ENCODE data around the gene MAPK10.

Gene MAPK10

GRCh38 chr4:86274642-86275041 is 85.2 kb downstream of the MAPK10 start:
- no peak for DNase-seq (ENCODE audit: low read depth)

GRCh38 chr4:86272669-86273068 is 87.2 kb downstream of the MAPK10 start:
- DNase-seq (ENCODE audit: low read depth), result no peak

- no peak for DNase-seq (ENCODE audit: low read depth)
These were observed 88.8 kb downstream of the MAPK10 start for GRCh38 chr4:86271057-86271456.

GRCh38 chr4:86269354-86269753 is 90.5 kb downstream of the MAPK10 start:
- DNase-seq (ENCODE audit: low read depth), result no peak

- DNase-seq (ENCODE audit: low read depth), result no peak
These were observed 95.6 kb downstream of the MAPK10 start for GRCh38 chr4:86264241-86264640.

GRCh38 chr4:86261636-86262035 is 98.2 kb downstream of the MAPK10 start:
- no peak for DNase-seq (ENCODE audit: low read depth)

GRCh38 chr4:86256086-86256485 is 103.8 kb downstream of the MAPK10 start:
- DNase-seq (ENCODE audit: low read depth), result no peak

GRCh38 chr4:86250619-86251018 is 109.2 kb downstream of the MAPK10 start:
- DNase-seq (ENCODE audit: low read depth), result no peak

GRCh38 chr4:86250006-86250405 is 109.8 kb downstream of the MAPK10 start:
- no peak for DNase-seq (ENCODE audit: low read depth)

GRCh38 chr4:86249074-86249473 is 110.8 kb downstream of the MAPK10 start:
- DNase-seq (ENCODE audit: low read depth), result no peak

- no peak for DNase-seq (ENCODE audit: low read depth)
These were observed 111.9 kb downstream of the MAPK10 start for GRCh38 chr4:86247906-86248305.

DNA sequence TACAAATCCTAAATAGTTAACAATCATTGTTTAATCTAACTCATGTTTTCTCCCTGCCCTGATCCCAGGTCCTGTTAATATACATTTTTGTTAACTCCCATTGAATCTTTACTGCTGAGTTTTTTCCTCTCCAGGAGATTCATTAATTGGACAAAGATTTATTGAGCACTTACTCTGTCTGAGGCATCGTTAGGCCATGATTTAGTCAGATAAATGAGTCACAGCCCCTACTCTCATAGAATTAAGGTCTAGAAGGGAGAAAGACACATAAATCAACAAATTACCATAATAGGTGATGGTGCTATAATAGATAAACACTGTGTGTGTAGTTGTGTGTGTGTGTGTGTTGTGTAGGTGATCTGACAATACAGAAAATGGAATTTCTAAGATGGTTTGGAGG is 112.5 kb downstream of the MAPK10 start:
- DNase-seq (ENCODE audit: low read depth), result no peak

DNA sequence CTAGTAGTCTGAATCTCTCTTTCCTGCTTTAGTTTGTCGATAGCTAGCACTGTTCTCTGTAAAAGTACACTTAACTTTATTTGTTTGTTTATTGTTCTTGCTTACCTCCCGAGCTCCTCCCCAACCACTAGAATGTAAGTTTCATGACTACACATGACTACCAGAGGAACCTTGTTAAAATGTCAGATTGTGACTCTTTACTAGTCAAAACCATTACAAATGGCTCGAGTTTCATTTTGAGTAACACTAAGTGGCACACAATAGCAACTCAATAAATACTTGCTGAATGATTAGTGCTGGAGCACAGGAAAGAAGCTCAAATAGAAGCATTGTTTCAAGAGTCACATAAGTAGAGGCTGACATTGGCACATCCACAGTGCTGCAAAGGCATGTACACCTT is 116.1 kb downstream of the MAPK10 start:
- DNase-seq (ENCODE audit: low read depth), result no peak

- no peak for DNase-seq (ENCODE audit: low read depth)
These were observed 117.2 kb downstream of the MAPK10 start for GRCh38 chr4:86242677-86243076.

DNA sequence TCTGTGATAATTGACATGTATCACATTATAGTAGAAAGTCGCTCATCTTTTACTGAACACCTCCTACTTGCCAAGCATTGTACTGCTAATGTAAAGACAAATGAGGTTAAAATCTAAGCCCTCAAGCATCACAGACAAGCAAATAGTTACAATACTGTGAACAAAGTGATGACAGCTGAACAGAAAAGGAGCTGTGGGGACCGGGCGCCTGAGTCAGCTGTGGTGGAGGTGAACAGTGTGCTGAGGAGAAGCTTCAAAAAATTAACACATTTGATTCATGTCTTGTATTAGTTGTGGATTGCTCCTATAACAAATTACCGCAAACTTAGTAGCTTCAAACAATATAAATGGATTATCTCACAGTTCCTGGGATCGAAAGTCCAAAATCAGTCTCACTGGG is 124.3 kb downstream of the MAPK10 start:
- no peak for DNase-seq (ENCODE audit: low read depth)

- no peak for DNase-seq (ENCODE audit: low read depth)
These were observed 126.2 kb downstream of the MAPK10 start for GRCh38 chr4:86233681-86234080.

DNA sequence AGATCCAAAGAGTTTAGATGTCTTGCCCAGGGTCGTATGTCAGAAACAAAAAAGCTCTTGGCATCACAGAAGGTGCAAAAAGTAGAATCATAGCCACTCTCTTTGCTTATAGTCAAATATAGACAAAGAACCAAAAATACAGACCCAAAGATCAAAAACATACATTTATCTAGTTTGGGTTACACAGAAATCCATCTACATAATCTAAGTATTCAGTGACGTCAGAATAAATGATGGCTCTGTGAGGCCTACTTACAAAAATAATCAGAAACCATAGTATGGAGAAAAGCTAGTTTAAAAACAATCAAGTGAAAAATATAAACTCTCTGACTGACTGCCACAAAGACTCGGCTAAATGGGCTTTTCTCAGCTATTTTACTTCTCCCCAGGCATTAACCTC is 126.8 kb downstream of the MAPK10 start:
- DNase-seq (ENCODE audit: low read depth), result no peak

DNA sequence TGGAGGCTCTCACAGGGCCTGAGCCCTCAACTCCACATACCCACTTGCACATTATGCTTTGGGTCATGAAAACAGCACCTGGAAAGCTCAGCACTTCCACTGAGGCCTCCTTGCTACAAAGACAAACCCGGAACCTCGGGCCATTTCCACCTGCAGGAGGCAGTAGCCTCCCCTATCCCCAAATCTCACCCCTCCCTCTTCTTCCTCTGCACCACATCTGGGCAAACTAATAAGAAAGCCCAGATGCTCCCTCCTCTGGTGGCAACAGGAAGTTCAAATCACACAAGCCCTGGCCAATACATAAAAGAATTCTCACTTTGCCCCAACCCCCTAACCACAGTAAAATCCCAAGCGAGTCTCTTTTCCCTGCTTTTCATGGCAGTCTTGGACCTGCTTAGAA is 136.4 kb downstream of the MAPK10 start:
- no peak for DNase-seq (ENCODE audit: low read depth)

- DNase-seq (ENCODE audit: low read depth), result no peak
These were observed 138.9 kb downstream of the MAPK10 start for GRCh38 chr4:86221002-86221401.

DNA sequence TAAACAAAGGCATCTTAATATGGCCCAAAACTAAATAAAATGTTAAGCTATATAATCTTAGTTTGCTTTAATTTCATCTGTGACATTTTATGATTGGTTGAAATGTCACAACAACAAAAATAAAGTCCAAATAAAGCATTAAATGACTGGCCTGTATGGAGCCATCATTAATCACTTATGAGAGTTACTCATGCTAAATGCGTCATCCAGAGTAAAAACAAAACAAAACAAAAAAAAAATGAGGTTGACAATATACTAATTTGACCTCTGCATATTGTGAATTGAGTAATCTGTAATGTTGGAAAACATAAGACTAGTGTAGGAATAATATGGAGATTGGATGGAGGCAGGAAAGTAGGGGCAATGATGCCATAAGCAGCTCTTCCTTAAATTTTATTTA is 139.7 kb downstream of the MAPK10 start:
- no peak for DNase-seq (ENCODE audit: low read depth)

DNA sequence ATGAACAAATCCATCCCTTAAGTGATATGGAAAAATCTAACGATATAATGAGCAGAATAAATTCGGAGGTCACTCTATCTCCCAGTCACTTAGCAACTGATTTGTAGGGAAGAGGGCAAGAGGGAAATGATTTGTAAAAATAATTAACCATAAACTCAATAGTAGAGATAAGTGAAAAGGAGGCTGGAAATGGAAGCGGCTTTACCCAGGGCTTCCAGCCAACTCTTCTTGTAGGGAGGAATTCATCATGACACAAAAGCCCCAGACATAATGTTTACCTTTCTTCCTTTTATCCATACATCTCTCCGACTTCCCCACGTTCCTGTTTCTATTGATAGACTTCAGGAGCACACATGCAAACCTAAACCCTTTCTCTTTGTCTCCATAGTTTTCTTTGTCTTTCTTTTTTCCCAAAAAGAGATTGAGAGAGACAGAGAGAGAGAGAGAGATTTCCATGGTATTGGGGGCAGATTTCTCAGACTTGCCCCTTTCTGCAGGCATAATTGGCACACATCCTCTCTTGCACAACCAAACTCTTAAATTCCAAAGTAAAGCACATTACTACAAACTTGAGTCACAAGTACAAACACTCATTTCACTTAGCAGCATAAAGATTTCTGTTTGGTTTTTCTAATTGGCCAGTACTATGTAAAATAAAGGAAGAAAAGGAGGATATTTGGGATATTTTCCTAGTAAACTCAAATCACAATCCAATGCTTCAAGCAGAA is 140.9 kb downstream of the MAPK10 start:
- DNase-seq (ENCODE audit: low read depth), result no peak

DNA sequence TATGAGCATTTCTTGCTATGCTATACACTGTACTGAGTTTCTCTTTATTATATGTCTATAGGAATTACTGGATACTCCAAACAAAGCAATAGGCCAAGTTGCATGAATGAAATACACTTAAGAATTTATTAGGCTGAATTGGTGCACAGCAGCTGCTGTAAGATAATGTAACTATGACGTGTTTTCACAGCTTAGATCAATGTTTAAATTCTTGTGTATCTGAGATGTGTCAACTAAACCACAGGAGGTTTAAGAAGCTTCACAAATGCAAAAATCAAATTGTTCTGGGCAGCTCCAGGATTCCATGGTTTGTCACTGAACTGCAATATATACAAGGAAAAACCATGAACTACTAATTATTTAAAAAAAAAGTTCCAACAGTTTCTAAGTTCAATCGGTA is 156.7 kb downstream of the MAPK10 start:
- DNase-seq (ENCODE audit: low read depth), result no peak

GRCh38 chr4:86185659-86186058 is 174.2 kb downstream of the MAPK10 start:
- DNase-seq (ENCODE audit: low read depth), result no peak

GRCh38 chr4:86184901-86185285 is 175.0 kb downstream of the MAPK10 start:
- DNase-seq (ENCODE audit: low read depth), result no peak

Data from stimulated activated CD8-positive, alpha-beta memory T cell treated with anti-CD3 and anti-CD28 coated beads, Interleukin-4, amount 100 ng/mL, for 24 hours (primary cell).